HG03457 (cell line): ENCODE data around the gene KRTAP5-11.
"Not testable (repeated sequence)": the region's sequence is repeated elsewhere in the genome, so short reads cannot be mapped to it uniquely, and the experiment has no call there.

Experiments
- ATAC-seq: cut with Tn5 transposase; IDR thresholded peaks from one replicate; pipeline ENCODE4 v1.9.1; 2021; ENCODE audit warnings: moderate number of reproducible peaks; ENCODE audit not compliant: unreplicated experiment

KRTAP5-11 gene

DNA sequence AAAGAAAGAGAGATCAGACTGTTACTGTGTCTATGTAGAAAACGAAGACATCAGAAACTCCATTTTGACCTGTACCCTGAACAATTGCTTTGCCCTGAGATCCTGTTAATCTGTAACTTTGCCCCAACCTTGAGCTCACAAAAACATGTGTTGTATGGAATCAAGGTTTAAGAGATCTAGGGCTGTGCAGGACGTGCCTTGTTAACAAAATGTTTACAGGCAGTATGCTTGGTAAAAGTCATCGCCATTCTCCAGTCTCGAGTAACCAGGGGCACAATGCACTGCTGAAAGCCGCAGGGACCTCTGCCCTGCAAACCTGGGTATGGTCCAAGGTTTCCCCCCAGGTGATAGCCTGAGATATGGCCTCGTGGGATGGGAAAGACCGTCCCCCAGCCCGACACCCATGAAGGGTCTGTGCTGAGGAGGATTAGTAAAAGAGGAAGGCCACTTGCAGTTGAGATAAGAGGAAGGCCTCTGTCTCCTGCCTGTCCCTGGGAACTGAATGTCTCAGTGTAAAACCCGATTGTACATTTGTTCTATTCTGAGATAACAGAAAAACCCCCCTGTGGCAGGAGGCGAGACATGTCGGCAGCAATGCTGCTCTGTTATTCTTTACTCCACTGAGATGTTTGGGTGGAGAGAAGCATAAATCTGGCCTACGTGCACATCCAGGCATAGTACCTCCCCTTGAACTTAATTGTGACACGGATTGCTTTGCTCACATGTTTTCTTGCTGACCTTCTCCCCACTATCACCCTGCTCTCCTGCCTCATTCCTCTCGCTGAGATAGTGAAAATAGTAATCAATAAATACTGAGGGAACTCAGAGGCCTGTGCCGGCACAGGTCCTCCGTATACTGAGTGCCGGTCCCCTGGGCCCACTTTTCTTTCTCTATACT lies 47.7 kb downstream of the KRTAP5-11 start:
- ATAC-seq = not testable (repeated sequence)

GRCh38 chr11:71532036-71532610 lies 50.6 kb downstream of the KRTAP5-11 start:
- no peak for ATAC-seq
